ENCODE results near the gene ROCK2.

DNA sequence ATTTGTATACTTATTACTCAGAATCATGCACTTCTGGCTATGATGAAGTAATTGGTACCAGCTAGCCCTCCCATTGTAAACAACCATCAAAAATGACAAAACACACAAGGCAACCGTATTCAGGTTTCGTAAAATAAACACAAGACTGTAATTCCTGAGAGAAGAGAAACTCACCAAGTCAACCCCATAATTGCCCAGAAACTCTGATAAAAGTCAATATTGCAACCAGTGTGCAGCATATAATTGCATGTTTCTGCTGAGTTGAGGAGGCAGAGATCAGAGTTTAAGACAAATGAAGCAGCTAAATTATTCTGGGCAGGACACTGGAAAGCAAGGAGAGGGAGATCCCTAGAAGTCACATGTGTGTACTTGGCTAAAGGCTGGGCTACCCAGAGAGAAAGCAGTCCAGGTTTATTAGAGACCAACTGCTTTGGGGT lies 90.3 kb downstream of the ROCK2 start:
- no peak for TF ChIP-seq RAD21 (IDR thresholded peaks at IDR 0.05; ENCODE audit: low read depth)
- TF ChIP-seq YY1 (IDR thresholded peaks at IDR 0.05; ENCODE audit: low read depth) = no peak
- TF ChIP-seq CREB1 (IDR thresholded peaks at IDR 0.05; ENCODE audit: low read depth) = no peak
- TF ChIP-seq, protein P1, sequence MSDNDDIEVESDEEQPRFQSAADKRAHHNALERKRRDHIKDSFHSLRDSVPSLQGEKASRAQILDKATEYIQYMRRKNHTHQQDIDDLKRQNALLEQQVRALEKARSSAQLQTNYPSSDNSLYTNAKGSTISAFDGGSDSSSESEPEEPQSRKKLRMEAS (IDR thresholded peaks at IDR 0.05) = no peak
- no peak for TF ChIP-seq CEBPB (IDR thresholded peaks at IDR 0.05)
- no peak for TF ChIP-seq ZBTB7A (IDR thresholded peaks at IDR 0.05; ENCODE audit: low read depth)
- no peak for TF ChIP-seq NFIC (IDR thresholded peaks at IDR 0.05)
- no peak for TF ChIP-seq FOXM1 (IDR thresholded peaks at IDR 0.05; ENCODE audit: borderline replicate concordance, low read depth)
- TF ChIP-seq TAF1 (IDR thresholded peaks at IDR 0.05; ENCODE audit: low read depth) = no peak
- no peak for TF ChIP-seq EGR1 (IDR thresholded peaks at IDR 0.05)
- TF ChIP-seq, protein P2, sequence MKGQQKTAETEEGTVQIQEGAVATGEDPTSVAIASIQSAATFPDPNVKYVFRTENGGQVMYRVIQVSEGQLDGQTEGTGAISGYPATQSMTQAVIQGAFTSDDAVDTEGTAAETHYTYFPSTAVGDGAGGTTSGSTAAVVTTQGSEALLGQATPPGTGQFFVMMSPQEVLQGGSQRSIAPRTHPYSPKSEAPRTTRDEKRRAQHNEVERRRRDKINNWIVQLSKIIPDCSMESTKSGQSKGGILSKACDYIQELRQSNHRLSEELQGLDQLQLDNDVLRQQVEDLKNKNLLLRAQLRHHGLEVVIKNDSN (IDR thresholded peaks at IDR 0.05) = no peak
- no peak for TF ChIP-seq TCF12 (IDR thresholded peaks at IDR 0.05; ENCODE audit: low read depth)
- TF ChIP-seq EP300 (IDR thresholded peaks at IDR 0.05; ENCODE audit: borderline replicate concordance) = no peak
- TF ChIP-seq, protein P3, sequence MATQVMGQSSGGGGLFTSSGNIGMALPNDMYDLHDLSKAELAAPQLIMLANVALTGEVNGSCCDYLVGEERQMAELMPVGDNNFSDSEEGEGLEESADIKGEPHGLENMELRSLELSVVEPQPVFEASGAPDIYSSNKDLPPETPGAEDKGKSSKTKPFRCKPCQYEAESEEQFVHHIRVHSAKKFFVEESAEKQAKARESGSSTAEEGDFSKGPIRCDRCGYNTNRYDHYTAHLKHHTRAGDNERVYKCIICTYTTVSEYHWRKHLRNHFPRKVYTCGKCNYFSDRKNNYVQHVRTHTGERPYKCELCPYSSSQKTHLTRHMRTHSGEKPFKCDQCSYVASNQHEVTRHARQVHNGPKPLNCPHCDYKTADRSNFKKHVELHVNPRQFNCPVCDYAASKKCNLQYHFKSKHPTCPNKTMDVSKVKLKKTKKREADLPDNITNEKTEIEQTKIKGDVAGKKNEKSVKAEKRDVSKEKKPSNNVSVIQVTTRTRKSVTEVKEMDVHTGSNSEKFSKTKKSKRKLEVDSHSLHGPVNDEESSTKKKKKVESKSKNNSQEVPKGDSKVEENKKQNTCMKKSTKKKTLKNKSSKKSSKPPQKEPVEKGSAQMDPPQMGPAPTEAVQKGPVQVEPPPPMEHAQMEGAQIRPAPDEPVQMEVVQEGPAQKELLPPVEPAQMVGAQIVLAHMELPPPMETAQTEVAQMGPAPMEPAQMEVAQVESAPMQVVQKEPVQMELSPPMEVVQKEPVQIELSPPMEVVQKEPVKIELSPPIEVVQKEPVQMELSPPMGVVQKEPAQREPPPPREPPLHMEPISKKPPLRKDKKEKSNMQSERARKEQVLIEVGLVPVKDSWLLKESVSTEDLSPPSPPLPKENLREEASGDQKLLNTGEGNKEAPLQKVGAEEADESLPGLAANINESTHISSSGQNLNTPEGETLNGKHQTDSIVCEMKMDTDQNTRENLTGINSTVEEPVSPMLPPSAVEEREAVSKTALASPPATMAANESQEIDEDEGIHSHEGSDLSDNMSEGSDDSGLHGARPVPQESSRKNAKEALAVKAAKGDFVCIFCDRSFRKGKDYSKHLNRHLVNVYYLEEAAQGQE (IDR thresholded peaks at IDR 0.05; ENCODE audit: low read depth) = no peak

Measured in Ishikawa (cell line).